Tibial nerve (tissue), 4 donors: ENCODE results near the gene ARMC9. TPM values are rescaled to one million over a fixed set of nuclear protein-coding genes. Genes with fewer than 3 reads are reported as not detected.

Experiments
- DNase-seq, 2 donors: peaks; one replicate each; pipeline ENCODE4 v3.0.0-alpha.2; 2019; ENCODE audit warnings: low spot score in 2 of 2
- H3K27ac ChIP-seq, 4 donors: fragments of 200-600 bp; sonication (generic) in 3 of 4; one replicate each; pipeline ENCODE4 v1.5.1; 2017 to 2019; ENCODE audit warnings: mild to moderate bottlenecking in 1 of 4
- H3K27me3 ChIP-seq, 2 donors: fragments of 200-600 bp; sonication (generic) in 1 of 2; one replicate each; pipeline versions ENCODE4 v1.5.1 to v1.6.0; 2017 to 2019
- H3K36me3 ChIP-seq, 3 donors: fragments of 200-600 bp; sonication (generic); one replicate each; pipeline ENCODE4 v1.5.1; 2018 to 2019
- H3K4me1 ChIP-seq, 4 donors: fragments of 200-600 bp; sonication (generic) in 3 of 4; one replicate each; pipeline ENCODE4 v1.5.1; 2017 to 2019
- H3K4me3 ChIP-seq, 4 donors: fragments of 200-600 bp; sonication (generic) in 3 of 4; one replicate each; pipeline ENCODE4 v1.5.1; 2017 to 2019; ENCODE audit warnings: mild to moderate bottlenecking in 1 of 4, moderate library complexity in 1 of 4
- H3K9me3 ChIP-seq, 4 donors: fragments of 200-600 bp; sonication (generic) in 3 of 4; one replicate each; pipeline ENCODE4 v1.5.1; 2017 to 2019
- EP300 ChIP-seq, 2 donors: sonication (generic); formaldehyde crosslinking; IDR thresholded peaks; one replicate each; pipeline ENCODE4 v1.6.1; 2017; ENCODE audit warnings: antibody characterized with exemption in 2 of 2, mild to moderate bottlenecking in 1 of 2
- POLR2A ChIP-seq, 2 donors: fragments of 450-650 bp; IDR thresholded peaks; one replicate each; pipeline ENCODE4 v1.6.1; 2017; ENCODE audit warnings: antibody characterized with exemption in 2 of 2, mild to moderate bottlenecking in 2 of 2, moderate library complexity in 2 of 2
- WGBS, 2 donors: methylation state at CpG; one replicate each; pipeline ENCODE4 v1.1.5; 2018; 5-methylcytosine and 5-hydroxymethylcytosine counted together
- total RNA-seq, 4 donors: library from RNA; depleted of rRNA; stranded (reverse); fragments of >200 nt; gene quantifications; one replicate each; pipeline ENCODE4 v1.1.0, GENCODE V29; 2016
- TF ChIP-seq, protein P1 (sequence below), 5 experiments: fragments of 200-600 bp in 3 of 5; fragments of 450-650 bp in 2 of 5; sonication (generic) in 3 of 5; IDR thresholded peaks; one replicate each; pipeline ENCODE4 v1.5.1; 2016 to 2019; ENCODE audit warnings: antibody characterized with exemption in 5 of 5, mild to moderate bottlenecking in 3 of 5, moderate library complexity in 2 of 5

ARMC9 gene
- total RNA-seq, 4 donors from 2014 or later, result 8.7 to 30.0 (median 18.6) TPM

DNA sequence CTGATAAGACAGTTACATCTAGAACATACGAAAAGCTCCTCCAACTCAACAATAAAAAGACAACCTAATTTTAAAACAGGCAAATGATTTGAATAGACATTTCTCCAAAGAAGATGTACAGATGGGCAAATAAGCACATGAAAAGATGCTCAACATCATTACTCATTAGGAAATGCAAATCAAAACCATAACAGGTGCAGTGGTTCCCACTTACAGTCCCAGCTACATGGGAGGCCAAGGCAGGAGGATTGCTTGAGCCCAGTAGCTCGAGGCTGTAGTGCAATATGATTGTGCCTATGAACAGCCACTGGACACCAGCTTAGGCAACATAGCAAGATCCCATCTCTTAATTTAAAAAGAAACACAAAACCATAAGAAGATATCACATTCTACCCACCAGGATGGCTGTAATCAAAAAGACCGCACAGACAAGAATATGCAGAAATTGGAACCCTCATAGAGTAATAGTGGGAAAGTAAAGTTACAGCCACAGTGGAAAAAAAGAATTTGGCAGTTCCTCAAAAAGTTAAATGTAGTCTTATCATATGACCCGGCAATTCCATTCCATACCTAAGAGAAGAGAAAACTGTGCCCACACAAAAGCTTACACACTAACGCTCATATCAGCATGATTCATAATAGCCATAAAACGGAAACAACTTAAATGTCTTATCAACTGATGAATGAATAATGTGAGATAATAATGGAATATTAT, 30.5 kb upstream of the ARMC9 start:
- no peaks in the 10 kb centered on the region for H3K9me3 ChIP-seq
- DNase-seq, result no peak
- peaks cover 0 to 79% (median 0%) of the 10 kb centered on the region in 3 donors for H3K36me3 ChIP-seq
- 83 to 86% methylated on average over 6 of the region's 6 CpGs for WGBS, 2 donors
- no peak overlapping the region for H3K27ac ChIP-seq
- H3K27me3 ChIP-seq, result no peaks in the 10 kb centered on the region
- no peaks in the 10 kb centered on the region for H3K4me1 ChIP-seq
- TF ChIP-seq POLR2A (IDR thresholded peaks at IDR 0.05) (no peak), EP300 (IDR thresholded peaks at IDR 0.05) (no peak)
- TF ChIP-seq, protein P1, sequence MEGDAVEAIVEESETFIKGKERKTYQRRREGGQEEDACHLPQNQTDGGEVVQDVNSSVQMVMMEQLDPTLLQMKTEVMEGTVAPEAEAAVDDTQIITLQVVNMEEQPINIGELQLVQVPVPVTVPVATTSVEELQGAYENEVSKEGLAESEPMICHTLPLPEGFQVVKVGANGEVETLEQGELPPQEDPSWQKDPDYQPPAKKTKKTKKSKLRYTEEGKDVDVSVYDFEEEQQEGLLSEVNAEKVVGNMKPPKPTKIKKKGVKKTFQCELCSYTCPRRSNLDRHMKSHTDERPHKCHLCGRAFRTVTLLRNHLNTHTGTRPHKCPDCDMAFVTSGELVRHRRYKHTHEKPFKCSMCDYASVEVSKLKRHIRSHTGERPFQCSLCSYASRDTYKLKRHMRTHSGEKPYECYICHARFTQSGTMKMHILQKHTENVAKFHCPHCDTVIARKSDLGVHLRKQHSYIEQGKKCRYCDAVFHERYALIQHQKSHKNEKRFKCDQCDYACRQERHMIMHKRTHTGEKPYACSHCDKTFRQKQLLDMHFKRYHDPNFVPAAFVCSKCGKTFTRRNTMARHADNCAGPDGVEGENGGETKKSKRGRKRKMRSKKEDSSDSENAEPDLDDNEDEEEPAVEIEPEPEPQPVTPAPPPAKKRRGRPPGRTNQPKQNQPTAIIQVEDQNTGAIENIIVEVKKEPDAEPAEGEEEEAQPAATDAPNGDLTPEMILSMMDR (IDR thresholded peaks at IDR 0.05), result no peak
- H3K4me3 ChIP-seq, result no peak overlapping the region

GRCh38 chr2:231168460-231169139, 29.8 kb upstream of the ARMC9 start:
- Histone ChIP-seq H3K9me3 (no peaks in the 10 kb centered on the region), H3K36me3 (peaks cover 0 to 85% (median 0%) of the 10 kb centered on the region in 3 donors), H3K27ac (no peak overlapping the region), H3K4me1 (no peaks in the 10 kb centered on the region), H3K4me3 (no peak overlapping the region), H3K27me3 (no peaks in the 10 kb centered on the region)
- no peak for DNase-seq
- WGBS, 2 donors, result 64 to 69% methylated on average over 4 of the region's 4 CpGs
- no peak for TF ChIP-seq POLR2A (IDR thresholded peaks at IDR 0.05)
- TF ChIP-seq EP300 (IDR thresholded peaks at IDR 0.05), result no peak
- TF ChIP-seq, protein P1 (IDR thresholded peaks at IDR 0.05), result no peak

DNA sequence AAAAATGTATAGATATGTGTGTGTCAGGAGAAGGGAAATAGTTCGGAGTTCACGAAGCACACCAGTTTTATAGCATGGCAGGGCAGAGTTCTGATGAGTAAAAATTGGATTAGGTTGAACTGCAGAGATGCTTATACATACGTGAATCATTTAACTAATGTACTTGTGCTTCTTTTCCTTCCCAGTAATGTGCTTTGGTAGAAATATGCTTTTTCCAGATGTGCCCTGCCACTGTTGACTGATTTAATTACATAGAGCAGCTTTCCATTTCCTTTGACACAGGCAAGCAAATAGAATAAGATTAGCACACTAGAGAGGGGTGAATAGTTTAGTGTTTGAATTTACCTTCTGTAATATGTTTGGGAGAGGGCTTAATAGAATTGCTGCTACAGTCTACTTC, 28.9 kb upstream of the ARMC9 start:
- H3K4me1 ChIP-seq, result no peaks in the 10 kb centered on the region
- H3K27ac ChIP-seq, result no peak overlapping the region
- H3K4me3 ChIP-seq, result no peak overlapping the region
- no peaks in the 10 kb centered on the region for H3K27me3 ChIP-seq
- H3K9me3 ChIP-seq, result no peaks in the 10 kb centered on the region
- H3K36me3 ChIP-seq, result peaks cover 0 to 88% (median 0%) of the 10 kb centered on the region in 3 donors
- WGBS, 2 donors, result 79 to 82% methylated on average over 3 of the region's 3 CpGs
- TF ChIP-seq POLR2A (IDR thresholded peaks at IDR 0.05) (no peak), EP300 (IDR thresholded peaks at IDR 0.05) (no peak)
- TF ChIP-seq, protein P1 (IDR thresholded peaks at IDR 0.05), result no peak
- no peak for DNase-seq

DNA sequence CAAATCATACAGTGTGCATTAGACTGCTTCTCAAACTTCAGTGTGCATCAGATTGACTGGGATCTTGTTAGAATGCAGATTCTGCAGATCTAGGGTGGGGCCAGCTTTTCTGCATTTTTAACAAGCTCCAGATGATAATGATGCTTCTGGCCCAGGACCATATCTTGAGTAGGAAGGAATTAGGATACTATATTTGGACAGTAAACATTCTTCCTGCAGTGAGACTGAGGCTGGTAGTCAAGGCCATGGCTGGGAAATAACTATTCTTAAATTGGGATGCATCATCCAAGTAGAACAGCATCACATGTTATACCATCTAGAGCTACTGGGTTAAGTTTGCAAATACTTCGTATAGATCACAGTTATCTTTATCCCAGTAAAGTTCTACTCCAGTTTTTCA, 28.4 kb upstream of the ARMC9 start:
- Histone ChIP-seq H3K4me3 (no peak overlapping the region), H3K36me3 (peaks cover 0 to 89% (median 0%) of the 10 kb centered on the region in 3 donors), H3K27ac (no peak overlapping the region), H3K9me3 (no peaks in the 10 kb centered on the region), H3K4me1 (no peaks in the 10 kb centered on the region), H3K27me3 (no peaks in the 10 kb centered on the region)
- 68 to 72% methylated on average over 1 of the region's 1 CpG for WGBS, 2 donors
- DNase-seq, result no peak
- TF ChIP-seq, protein P1 (IDR thresholded peaks at IDR 0.05), result no peak
- TF ChIP-seq EP300 (IDR thresholded peaks at IDR 0.05) (no peak), POLR2A (IDR thresholded peaks at IDR 0.05) (no peak)

- peaks cover 0 to 82% (median 0%) of the 10 kb centered on the region in 3 donors for H3K36me3 ChIP-seq
- 88 to 91% methylated on average over 3 of the region's 3 CpGs for WGBS, 2 donors
- H3K4me3 ChIP-seq, result no peak overlapping the region
- H3K27ac ChIP-seq, result no peak overlapping the region
- no peaks in the 10 kb centered on the region for H3K9me3 ChIP-seq
- TF ChIP-seq, protein P1 (IDR thresholded peaks at IDR 0.05), result no peak
- TF ChIP-seq POLR2A (IDR thresholded peaks at IDR 0.05) (no peak), EP300 (IDR thresholded peaks at IDR 0.05) (no peak)
- no peaks in the 10 kb centered on the region for H3K27me3 ChIP-seq
- no peak for DNase-seq
- no peaks in the 10 kb centered on the region for H3K4me1 ChIP-seq
Observed at GRCh38 chr2:231172025-231172424, 26.4 kb upstream of the ARMC9 start.
